Naive B cell (primary cell): ENCODE results near the gene PRKG1. TPM values are rescaled to one million over a fixed set of nuclear protein-coding genes. Genes with fewer than 3 reads are reported as not detected.

Experiments
- ATAC-seq, 2 donors: fragments of 150-1000 bp; cut with Tn5 transposase; 2 replicates each; pipeline ENCODE4 v1.10.0; 2021; ENCODE audit warnings: low read depth in 2 of 2, mild to moderate bottlenecking in 2 of 2, moderate library complexity in 2 of 2
- DNase-seq: peaks from one replicate; pipeline ENCODE4 v3.0.0; 2022
- H3K27ac Mint-ChIP-seq, 6 donors: one replicate each; pipeline ENCODE4 v1.8.0; 2020 to 2022; ENCODE audit warnings: mild to moderate bottlenecking in 6 of 6, mixed read lengths in 6 of 6, moderate library complexity in 5 of 6, inconsistent platforms in 2 of 6
- H3K27me3 Mint-ChIP-seq, 3 donors: one replicate each; pipeline ENCODE4 v1.8.0; 2021 to 2022; ENCODE audit warnings: mixed read lengths in 3 of 3, mild to moderate bottlenecking in 1 of 3
- H3K36me3 Mint-ChIP-seq, 2 donors: one replicate each; pipeline ENCODE4 v1.8.0; 2020 to 2022; ENCODE audit warnings: mixed read lengths in 2 of 2, inconsistent platforms in 1 of 2, mild to moderate bottlenecking in 1 of 2
- H3K4me1 Mint-ChIP-seq, 3 donors: one replicate each; pipeline ENCODE4 v1.8.0; 2020 to 2022; ENCODE audit warnings: mixed read lengths in 3 of 3, inconsistent platforms in 1 of 3, mild to moderate bottlenecking in 1 of 3, moderate library complexity in 1 of 3
- H3K4me3 Mint-ChIP-seq, 8 donors: one replicate each; pipeline ENCODE4 v1.8.0; 2020 to 2022; ENCODE audit warnings: mild to moderate bottlenecking in 8 of 8, mixed read lengths in 8 of 8, moderate library complexity in 8 of 8, inconsistent platforms in 2 of 8
- H3K9me3 Mint-ChIP-seq, 7 donors: one replicate each; pipeline ENCODE4 v1.8.0; 2020 to 2022; ENCODE audit warnings: mixed read lengths in 7 of 7, mild to moderate bottlenecking in 5 of 7, inconsistent platforms in 2 of 7, moderate library complexity in 1 of 7
- polyA plus RNA-seq, 6 donors: library from polyadenylated mRNA; unstranded; fragments of 300-500 nt; fragmentation: Illumina TruSeq; gene quantifications; one replicate each; pipeline ENCODE4 v1.2.3, GENCODE V29; 2021; ENCODE audit warnings: low read depth in 6 of 6

PRKG1 gene
- polyA plus RNA-seq, 6 donors from 2014 or later = 0.21 TPM; not detected in 5

DNA sequence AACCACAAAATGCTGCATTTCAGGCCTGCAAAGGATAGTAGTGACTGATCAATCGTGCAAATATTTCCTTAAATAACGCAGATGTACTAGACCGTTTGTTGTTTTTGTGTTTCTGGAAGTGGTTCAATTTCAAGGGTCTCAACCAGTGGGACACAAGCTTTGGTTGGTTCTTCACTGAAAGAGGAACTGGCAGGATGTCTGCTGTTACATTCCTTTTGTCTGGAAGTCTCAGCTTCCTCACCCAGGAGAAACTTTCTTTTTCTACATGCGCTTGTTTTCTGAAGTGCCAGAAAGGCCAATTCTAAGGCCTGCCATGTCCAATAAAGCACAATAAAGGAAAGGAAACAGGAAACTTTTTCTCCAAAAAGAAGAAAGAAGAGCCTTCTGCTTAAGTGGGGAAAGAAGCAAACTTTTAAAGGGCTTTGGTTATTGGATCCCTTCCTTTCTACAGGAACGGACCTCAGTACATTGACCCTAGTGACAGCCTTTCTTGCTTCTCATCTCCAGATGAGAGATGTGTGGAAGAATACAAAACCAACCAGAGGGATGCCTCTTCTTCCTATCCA, 1243.9 kb downstream of the PRKG1 start:
- peaks cover 15 to 21% (median 19%) of the 10 kb centered on the region in 3 donors for H3K4me1 Mint-ChIP-seq
- no peaks in the 10 kb centered on the region for H3K36me3 Mint-ChIP-seq
- no peak overlapping the region for H3K27ac Mint-ChIP-seq
- H3K4me3 Mint-ChIP-seq = no peak overlapping the region
- DNase-seq = no peak
- ATAC-seq = no peak
- H3K9me3 Mint-ChIP-seq = no peaks in the 10 kb centered on the region
- peaks cover 9 to 24% (median 23%) of the 10 kb centered on the region in 3 donors for H3K27me3 Mint-ChIP-seq

DNA sequence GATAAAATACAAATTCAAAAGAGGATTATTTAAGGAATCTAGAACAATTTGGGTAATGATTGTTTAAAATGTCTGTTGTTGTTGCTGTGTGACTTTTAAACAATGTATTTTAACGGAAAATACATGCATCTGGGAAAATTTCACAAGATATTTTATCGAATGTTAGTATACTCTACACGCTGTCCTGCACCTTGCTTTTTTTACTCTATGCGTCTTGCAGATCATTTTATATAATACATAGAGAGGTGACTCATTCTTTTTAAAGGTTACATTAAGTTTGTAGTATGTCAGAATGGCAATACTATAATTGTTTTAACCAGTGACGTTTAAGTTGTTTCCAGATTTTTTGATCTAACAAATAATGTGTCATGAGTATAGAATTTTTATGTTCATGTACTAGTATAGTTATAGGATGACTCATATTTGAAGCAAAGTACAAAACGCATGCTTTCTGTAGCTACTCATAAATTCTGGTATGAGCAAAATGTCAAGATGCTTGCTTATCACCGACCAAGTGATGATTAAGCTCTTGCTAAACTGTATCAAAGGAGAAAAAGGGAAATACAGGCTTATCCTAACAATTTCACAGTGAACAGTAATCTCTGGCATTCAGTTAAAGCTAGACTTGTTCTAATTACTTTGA, 1244.7 kb downstream of the PRKG1 start:
- DNase-seq (no peak), ATAC-seq (no peak)
- Mint-ChIP-seq H3K27ac (no peak overlapping the region), H3K27me3 (peaks cover 4 to 18% (median 16%) of the 10 kb centered on the region in 3 donors), H3K4me1 (peaks cover 10 to 14% (median 12%) of the 10 kb centered on the region in 3 donors), H3K36me3 (no peaks in the 10 kb centered on the region), H3K4me3 (no peak overlapping the region), H3K9me3 (no peaks in the 10 kb centered on the region)

DNA sequence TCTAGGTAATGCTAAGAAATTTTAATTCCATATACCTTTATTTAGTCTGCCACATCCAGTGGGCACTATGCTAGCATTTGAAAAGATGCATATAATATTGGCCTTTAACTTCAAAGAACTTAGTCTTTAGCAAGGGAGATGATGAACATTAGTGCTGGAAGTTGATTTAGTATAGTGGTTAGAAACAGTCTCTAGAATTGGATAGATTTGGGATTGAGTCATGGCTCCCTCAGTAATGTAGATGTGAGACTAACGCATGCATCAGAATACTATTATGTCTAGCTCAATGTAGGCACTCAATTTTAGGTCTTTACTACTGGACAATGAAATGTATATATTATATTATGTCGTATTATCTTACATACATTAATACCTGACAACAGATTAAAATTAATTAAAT, 1245.6 kb downstream of the PRKG1 start:
- H3K27me3 Mint-ChIP-seq = peaks cover 4 to 8% (median 6%) of the 10 kb centered on the region in 3 donors
- ATAC-seq (no peak), DNase-seq (no peak)
- H3K27ac Mint-ChIP-seq = no peak overlapping the region
- no peaks in the 10 kb centered on the region for H3K9me3 Mint-ChIP-seq
- no peak overlapping the region for H3K4me3 Mint-ChIP-seq
- peaks cover under 1 to 5% (median 2%) of the 10 kb centered on the region in 3 donors for H3K4me1 Mint-ChIP-seq
- H3K36me3 Mint-ChIP-seq = no peaks in the 10 kb centered on the region

DNA sequence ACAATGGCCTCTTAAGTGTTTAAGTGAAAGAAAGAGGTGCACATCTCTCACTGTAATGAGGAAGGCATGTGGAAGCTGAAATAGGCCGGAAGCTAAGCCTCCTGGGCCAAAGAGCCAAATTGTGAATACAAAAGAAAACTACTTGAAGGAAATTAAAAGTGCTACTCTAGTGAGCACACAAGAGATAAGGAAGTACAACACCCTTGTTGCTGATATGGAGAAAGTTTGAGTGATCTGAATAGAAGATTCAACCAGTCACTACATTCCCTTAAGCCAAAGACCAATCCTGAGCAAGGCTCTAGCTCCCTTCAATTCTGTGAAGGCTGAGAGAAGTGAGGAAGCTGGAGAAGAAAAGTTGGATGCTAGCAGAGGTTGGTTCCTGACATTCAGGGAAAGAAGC, 1248.0 kb downstream of the PRKG1 start:
- no peaks in the 10 kb centered on the region for H3K4me1 Mint-ChIP-seq
- peaks cover 0 to 2% (median 0%) of the 10 kb centered on the region in 7 donors for H3K9me3 Mint-ChIP-seq
- no peaks in the 10 kb centered on the region for H3K36me3 Mint-ChIP-seq
- H3K27me3 Mint-ChIP-seq = peaks cover 0 to 9% (median 6%) of the 10 kb centered on the region in 3 donors
- ATAC-seq (no peak), DNase-seq (no peak)
- no peak overlapping the region for H3K27ac Mint-ChIP-seq
- H3K4me3 Mint-ChIP-seq = no peak overlapping the region

DNA sequence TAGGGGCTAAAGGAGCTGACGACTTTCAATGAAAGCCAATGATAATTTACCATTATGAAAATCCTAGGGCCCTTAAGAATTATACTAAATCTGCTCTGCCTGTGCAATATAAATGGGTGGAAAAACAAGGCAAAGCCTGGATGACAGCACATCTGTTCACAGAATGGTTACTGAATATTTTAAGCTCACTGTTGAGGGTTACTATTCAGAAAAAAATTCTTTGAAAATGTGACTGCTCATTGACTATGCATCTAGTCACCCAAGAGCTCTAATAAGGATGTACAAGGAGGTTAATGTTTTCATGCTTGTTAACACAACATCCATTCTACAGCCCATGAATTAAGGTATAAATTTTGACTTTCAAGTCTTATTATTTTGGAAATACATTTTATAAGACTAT, 1248.6 kb downstream of the PRKG1 start:
- ATAC-seq = no peak
- Mint-ChIP-seq H3K27ac (no peak overlapping the region), H3K9me3 (peaks cover 0 to 2% (median 0%) of the 10 kb centered on the region in 7 donors), H3K36me3 (no peaks in the 10 kb centered on the region), H3K27me3 (peaks cover 0 to 9% (median 6%) of the 10 kb centered on the region in 3 donors), H3K4me3 (no peak overlapping the region), H3K4me1 (no peaks in the 10 kb centered on the region)
- no peak for DNase-seq

DNA sequence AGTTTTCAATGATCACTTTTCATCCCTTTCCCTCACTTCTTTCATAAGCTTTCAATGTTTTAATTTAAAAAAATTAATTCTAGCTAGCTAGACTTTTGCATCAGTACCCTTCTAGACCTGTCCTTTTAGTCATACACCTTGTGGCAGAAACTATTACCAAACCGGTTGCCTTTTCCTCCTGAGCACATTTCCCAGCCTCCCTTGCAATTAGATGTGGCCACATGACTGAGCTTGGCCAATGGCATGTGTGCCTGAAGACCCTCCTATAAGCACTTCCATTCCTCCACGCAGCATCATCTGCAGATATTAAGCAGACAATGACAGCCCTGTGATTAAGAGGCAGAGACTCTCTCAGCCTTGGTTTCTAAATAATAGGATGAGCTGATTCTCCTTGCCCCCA, 1252.1 kb downstream of the PRKG1 start:
- Mint-ChIP-seq H3K36me3 (no peaks in the 10 kb centered on the region), H3K27ac (no peak overlapping the region), H3K4me1 (no peaks in the 10 kb centered on the region), H3K9me3 (peaks cover 0 to 2% (median 0%) of the 10 kb centered on the region in 7 donors), H3K4me3 (no peak overlapping the region), H3K27me3 (peaks cover 0 to 9% (median 6%) of the 10 kb centered on the region in 3 donors)
- DNase-seq (no peak), ATAC-seq (no peak)

DNA sequence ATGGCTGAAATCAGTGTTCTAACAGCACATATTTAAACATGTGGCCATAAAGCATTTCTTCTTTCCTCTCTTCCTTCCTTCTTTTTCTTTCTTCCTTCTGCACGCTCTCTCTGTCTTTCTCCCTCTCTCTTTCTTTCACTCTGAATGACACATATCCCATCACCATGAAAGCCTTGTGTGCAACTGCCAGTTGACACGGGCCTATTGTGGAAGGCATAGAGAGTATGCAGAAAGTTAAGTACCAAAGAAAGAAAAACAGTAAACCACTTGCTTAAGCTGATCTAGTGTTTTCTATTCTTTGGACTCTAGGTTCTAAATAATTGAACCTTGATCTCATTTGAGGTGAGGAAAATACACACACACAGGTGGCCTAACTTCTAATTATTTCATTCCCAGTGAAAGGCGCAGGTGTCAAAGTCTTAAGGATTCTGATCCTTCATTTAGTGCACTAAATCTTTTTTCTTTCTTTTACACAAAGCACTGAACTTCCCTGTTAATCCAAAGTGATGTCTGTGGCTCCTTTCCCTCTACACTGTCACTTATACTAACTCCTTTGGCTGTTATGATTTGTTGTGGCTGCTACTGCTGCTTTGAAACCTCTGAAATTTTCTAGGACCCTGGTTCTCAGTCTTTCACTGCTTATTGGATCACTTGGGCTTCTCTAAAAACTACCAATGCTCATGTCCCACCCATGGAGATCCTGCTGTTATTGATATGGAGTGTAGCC, 1257.5 kb downstream of the PRKG1 start:
- no peaks in the 10 kb centered on the region for H3K4me1 Mint-ChIP-seq
- H3K9me3 Mint-ChIP-seq = no peaks in the 10 kb centered on the region
- H3K36me3 Mint-ChIP-seq = no peaks in the 10 kb centered on the region
- H3K27me3 Mint-ChIP-seq = no peaks in the 10 kb centered on the region
- peak overlapping the region in 1 of 6 donors; percentile 2 for H3K27ac Mint-ChIP-seq
- ATAC-seq = no peak
- no peak for DNase-seq
- no peak overlapping the region for H3K4me3 Mint-ChIP-seq

DNA sequence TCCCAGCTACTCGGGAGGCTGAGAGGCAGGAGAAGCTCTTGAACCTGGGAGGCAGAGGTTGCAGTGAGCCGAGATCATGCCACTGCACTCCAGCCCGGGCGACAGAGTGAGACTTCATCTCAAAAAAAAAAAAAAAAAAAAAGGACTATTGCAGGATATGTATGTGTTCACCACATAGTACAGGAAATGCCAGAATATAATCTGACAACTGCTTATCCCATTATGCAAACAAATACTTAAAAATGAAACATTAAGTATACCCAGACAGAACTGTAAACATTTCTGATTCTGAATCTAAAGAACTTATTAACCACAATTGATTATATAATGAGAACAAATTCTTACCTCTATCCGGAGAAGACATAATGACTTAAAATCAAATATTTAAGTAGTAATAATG, 1258.5 kb downstream of the PRKG1 start:
- no peak overlapping the region for H3K4me3 Mint-ChIP-seq
- H3K9me3 Mint-ChIP-seq = no peaks in the 10 kb centered on the region
- DNase-seq (no peak), ATAC-seq (no peak)
- no peak overlapping the region for H3K27ac Mint-ChIP-seq
- no peaks in the 10 kb centered on the region for H3K4me1 Mint-ChIP-seq
- H3K36me3 Mint-ChIP-seq = no peaks in the 10 kb centered on the region
- H3K27me3 Mint-ChIP-seq = peaks cover 0 to 5% (median 4%) of the 10 kb centered on the region in 3 donors

DNA sequence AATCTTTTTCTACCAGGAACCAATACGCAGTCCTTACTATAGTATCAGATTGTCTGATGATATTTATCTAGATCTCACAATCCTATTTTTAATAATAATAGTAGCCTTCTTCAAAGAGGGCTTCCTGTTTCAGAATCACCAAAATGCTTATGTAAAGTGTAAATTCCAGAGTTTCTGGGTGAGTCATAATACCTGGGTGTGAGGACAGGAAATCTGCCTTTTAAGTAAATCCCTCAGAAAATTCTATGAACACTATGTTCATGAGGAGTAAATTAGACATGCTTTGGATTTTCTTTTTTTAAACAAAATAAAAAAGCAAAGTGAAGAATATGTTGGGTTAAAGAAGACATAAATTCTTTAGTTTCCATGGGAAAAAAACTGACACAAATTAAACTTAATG, 1260.3 kb downstream of the PRKG1 start:
- H3K36me3 Mint-ChIP-seq = no peaks in the 10 kb centered on the region
- H3K9me3 Mint-ChIP-seq = no peaks in the 10 kb centered on the region
- no peak overlapping the region for H3K4me3 Mint-ChIP-seq
- H3K27ac Mint-ChIP-seq = no peak overlapping the region
- H3K27me3 Mint-ChIP-seq = peaks cover 0 to 8% (median 5%) of the 10 kb centered on the region in 3 donors
- ATAC-seq = no peak
- no peaks in the 10 kb centered on the region for H3K4me1 Mint-ChIP-seq
- DNase-seq = no peak

DNA sequence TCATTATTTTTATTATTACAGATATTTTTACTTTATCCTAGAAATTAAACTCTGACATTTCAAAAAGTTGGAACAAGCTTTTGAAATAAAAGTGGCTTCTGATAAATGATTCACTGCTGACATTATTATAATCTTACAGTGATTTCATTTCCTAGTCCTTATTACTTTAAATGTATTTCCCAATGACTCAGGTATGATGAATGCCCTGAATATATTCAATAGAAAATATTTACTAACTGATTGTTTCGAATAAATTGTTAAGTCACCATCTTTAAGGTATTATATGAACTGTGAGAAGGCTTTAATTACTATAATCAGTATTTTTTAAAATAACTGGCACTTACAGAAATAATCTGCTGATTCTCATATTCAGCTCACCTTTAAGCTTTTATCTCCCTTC, 1261.4 kb downstream of the PRKG1 start:
- no peaks in the 10 kb centered on the region for H3K9me3 Mint-ChIP-seq
- H3K27me3 Mint-ChIP-seq = peaks cover 0 to 8% (median 5%) of the 10 kb centered on the region in 3 donors
- H3K36me3 Mint-ChIP-seq = no peaks in the 10 kb centered on the region
- no peak for ATAC-seq
- no peak overlapping the region for H3K27ac Mint-ChIP-seq
- DNase-seq = no peak
- no peak overlapping the region for H3K4me3 Mint-ChIP-seq
- no peaks in the 10 kb centered on the region for H3K4me1 Mint-ChIP-seq

DNA sequence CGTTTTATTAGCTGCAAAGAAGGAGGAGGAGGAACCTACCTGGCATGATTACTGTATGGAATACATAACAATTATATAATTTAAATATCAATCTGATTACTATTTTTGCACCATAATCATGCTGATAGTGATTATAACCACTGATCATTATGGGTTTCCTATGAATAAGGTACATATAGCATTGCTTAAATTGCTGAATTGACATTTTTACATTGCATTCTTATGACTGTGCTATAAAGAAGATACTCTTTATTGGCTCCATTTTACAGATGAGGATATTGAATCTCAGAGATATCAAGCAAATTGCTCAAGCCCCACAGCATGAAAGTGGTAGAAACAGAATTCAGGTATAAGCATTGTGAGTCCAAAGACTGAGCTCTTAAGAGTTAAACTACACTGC, 1262.9 kb downstream of the PRKG1 start:
- H3K4me1 Mint-ChIP-seq = no peaks in the 10 kb centered on the region
- DNase-seq (no peak), ATAC-seq (no peak)
- H3K4me3 Mint-ChIP-seq = peak overlapping the region in 1 of 8 donors; percentile 45
- H3K36me3 Mint-ChIP-seq = no peaks in the 10 kb centered on the region
- no peak overlapping the region for H3K27ac Mint-ChIP-seq
- H3K27me3 Mint-ChIP-seq = peaks cover 0 to 8% (median 5%) of the 10 kb centered on the region in 3 donors
- no peaks in the 10 kb centered on the region for H3K9me3 Mint-ChIP-seq

DNA sequence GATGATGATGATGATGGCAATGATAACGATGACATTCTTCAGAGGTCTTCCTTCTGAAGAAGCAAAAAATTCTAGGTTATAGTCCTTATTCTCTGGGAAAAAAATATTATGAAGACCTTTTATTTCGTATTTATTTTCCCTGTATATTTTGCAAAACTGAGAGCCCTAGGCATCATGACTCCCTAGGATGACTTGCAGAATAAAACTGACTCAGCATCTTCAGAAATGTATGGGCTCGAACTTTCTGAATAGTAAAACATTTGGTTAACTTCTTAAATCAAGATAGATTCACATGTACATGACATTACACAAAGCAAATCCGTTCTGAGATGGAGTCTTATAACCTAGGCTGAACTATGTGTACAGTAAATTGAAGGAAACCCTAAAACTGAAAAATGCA, 1269.2 kb downstream of the PRKG1 start:
- no peak for DNase-seq
- H3K4me3 Mint-ChIP-seq = no peak overlapping the region
- no peaks in the 10 kb centered on the region for H3K9me3 Mint-ChIP-seq
- no peak overlapping the region for H3K27ac Mint-ChIP-seq
- no peaks in the 10 kb centered on the region for H3K36me3 Mint-ChIP-seq
- H3K27me3 Mint-ChIP-seq = no peaks in the 10 kb centered on the region
- no peak for ATAC-seq
- H3K4me1 Mint-ChIP-seq = no peaks in the 10 kb centered on the region

DNA sequence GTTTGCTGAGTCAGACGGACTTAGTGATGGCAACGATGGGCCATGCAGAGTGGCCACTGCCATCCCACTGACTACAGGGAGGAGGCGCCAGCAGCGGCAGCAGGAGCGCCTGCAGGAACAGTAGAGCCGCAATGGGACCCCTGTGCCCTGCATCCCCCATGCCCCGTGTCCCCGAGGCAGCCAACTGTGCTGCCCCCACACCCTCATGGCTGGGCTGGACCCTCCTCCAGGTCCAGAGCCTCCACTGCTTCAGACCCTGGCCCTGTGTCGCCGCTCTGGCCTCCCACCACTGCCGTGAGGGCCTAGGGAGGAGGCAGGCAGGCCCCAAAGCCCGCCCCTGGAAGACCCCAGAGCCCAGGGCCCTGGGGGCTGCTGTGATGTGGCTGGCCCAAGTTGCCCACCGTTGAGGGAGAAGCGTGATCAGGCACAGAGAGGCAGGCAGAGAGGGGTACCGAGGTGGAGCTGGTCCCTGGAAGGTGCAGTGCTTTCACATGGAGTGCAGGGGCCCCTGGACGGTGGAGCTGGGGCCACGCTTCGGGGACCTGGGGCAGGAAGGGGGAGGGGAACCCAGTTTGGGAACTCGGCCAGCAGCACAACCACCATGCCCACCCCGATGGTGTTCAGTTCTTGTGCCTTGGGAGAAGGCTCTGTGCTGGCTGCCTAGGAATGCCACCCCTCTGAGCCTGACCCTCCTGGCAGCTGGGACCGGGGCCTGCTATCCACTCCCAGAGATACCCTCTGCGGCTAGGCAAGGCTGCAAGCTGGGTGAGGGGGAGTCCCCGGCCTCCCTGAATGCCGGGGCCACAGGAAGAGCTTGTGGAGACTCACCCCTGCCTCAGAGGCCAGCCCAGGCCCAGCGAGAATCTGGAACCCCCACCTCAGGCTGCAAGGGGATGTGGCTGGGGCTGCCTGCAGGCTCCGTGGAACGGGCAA, 1272.4 kb downstream of the PRKG1 start:
- H3K9me3 Mint-ChIP-seq = peaks cover 0 to 1% (median 0%) of the 10 kb centered on the region in 7 donors
- DNase-seq (no peak), ATAC-seq (no peak)
- no peaks in the 10 kb centered on the region for H3K4me1 Mint-ChIP-seq
- peak overlapping the region in 1 of 6 donors; percentile 33 for H3K27ac Mint-ChIP-seq
- H3K4me3 Mint-ChIP-seq = no peak overlapping the region
- no peaks in the 10 kb centered on the region for H3K27me3 Mint-ChIP-seq
- H3K36me3 Mint-ChIP-seq = no peaks in the 10 kb centered on the region
